A549 (cell line): ENCODE results near the gene TRIP13. TPM values are rescaled to one million over a fixed set of nuclear protein-coding genes. Genes with fewer than 3 reads are reported as not detected.
A peak's percentile ranks its signal among the peaks of the same experiment; 100 is the strongest.

Experiments
- ATAC-seq, 2 experiments: fragments of 200-7000 bp in 1 of 2; fragments of >200 bp in 1 of 2; cut with Nextera tagmentation in 1 of 2; cut with Tn5 transposase in 1 of 2; 3 replicates each; pipeline versions ENCODE4 v1.8.0 to v1.9.1; 2018 to 2020; ENCODE audit warnings: mild to moderate bottlenecking in 1 of 2, moderate library complexity in 1 of 2
- CTCF ChIA-PET: fragments of 300-600 bp; sonication (Branson Sonifier 250); formaldehyde crosslinking; extraction: SDS; loops from one replicate; lab custom pipeline; 2021; ENCODE audit warnings: antibody characterized with exemption, inconsistent platforms; lab: Yijun Ruan, JAX
- POLR2A ChIA-PET: fragments of 350-600 bp; formaldehyde crosslinking; extraction: SDS; loops from one replicate; lab custom pipeline; 2021; ENCODE audit warnings: antibody characterized with exemption, inconsistent platforms; lab: Yijun Ruan, JAX
- DNase-seq, 2 experiments: peaks; one replicate each; pipeline versions ENCODE4 v3.0.0 to v3.0.0-alpha.2; 2011 to 2016; ENCODE audit warnings: low read depth in 1 of 2, low spot score in 1 of 2
- FAIRE-seq: peaks from 2 replicates; lab custom pipeline; 2011; peaks lifted over from hg19 to GRCh38; lab: Jason Lieb, UNC
- H3K27ac ChIP-seq, 2 experiments: fragments of >200 bp; sonication (Bioruptor Twin); formaldehyde crosslinking; 3 replicates each; pipeline ENCODE4 v1.5.1; 2016 to 2017
- H3K4me1 ChIP-seq: fragments of >200 bp; sonication (Bioruptor Twin); formaldehyde crosslinking; 3 replicates; pipeline ENCODE4 v1.6.1; 2016
- H3K4me2 ChIP-seq: fragments of >200 bp; sonication (Bioruptor Twin); formaldehyde crosslinking; 3 replicates; pipeline ENCODE4 v1.6.1; 2016
- H3K4me3 ChIP-seq: fragments of >200 bp; sonication (Bioruptor Twin); formaldehyde crosslinking; 3 replicates; pipeline ENCODE4 v1.5.1; 2016
- H3K9me3 ChIP-seq: fragments of >200 bp; sonication (Bioruptor Twin); formaldehyde crosslinking; 3 replicates; pipeline ENCODE4 v1.6.1; 2016
- ATOH8 ChIP-seq: fragments of 250-450 bp; sonication (Bioruptor Pico); IDR thresholded peaks from 2 replicates; pipeline ENCODE4 v1.5.0; 2020; ENCODE audit warnings: low read depth, mild to moderate bottlenecking, moderate library complexity
- BHLHE40 ChIP-seq: IDR thresholded peaks from 2 replicates; pipeline ENCODE4 v1.6.1; 2012; ENCODE audit warnings: low read depth, low read length, inconsistent platforms
- CBX8 ChIP-seq: fragments of 200-600 bp; sonication (generic); IDR thresholded peaks from 2 replicates; pipeline ENCODE4 v1.6.1; 2016
- CEBPB ChIP-seq, 2 experiments: fragments of >200 bp in 1 of 2; sonication (Bioruptor Twin) in 1 of 2; formaldehyde crosslinking in 1 of 2; IDR thresholded peaks; 2 replicates each; pipeline ENCODE4 v1.6.1; 2012 to 2016
- CHD2 ChIP-seq: fragments of 150-350 bp; IDR thresholded peaks from 2 replicates; pipeline ENCODE4 v1.6.1; 2014; ENCODE audit warnings: low read length; ENCODE audit not compliant: partially characterized antibody
- E2F6 ChIP-seq: IDR thresholded peaks from 2 replicates; pipeline ENCODE4 v1.6.1; 2012; ENCODE audit warnings: low read depth, borderline replicate concordance
- EHF ChIP-seq: fragments of 250-450 bp; sonication (Bioruptor Pico); IDR thresholded peaks from 2 replicates; pipeline ENCODE4 v1.5.0; 2020; ENCODE audit warnings: mild to moderate bottlenecking
- EHMT2 ChIP-seq: fragments of 200-600 bp; sonication (generic); IDR thresholded peaks from 2 replicates; pipeline ENCODE4 v1.6.1; 2016; ENCODE audit warnings: antibody characterized with exemption, low read depth, mild to moderate bottlenecking, moderate library complexity
- ELK1 ChIP-seq: fragments of 150-350 bp; IDR thresholded peaks from 2 replicates; pipeline ENCODE4 v1.6.1; 2014; ENCODE audit warnings: low read depth, mild to moderate bottlenecking, low read length
- FOSB ChIP-seq: fragments of 250-450 bp; sonication (Bioruptor Pico); IDR thresholded peaks from 2 replicates; pipeline ENCODE4 v1.5.0; 2020; ENCODE audit warnings: mild to moderate bottlenecking, moderate library complexity
- FOSL2 ChIP-seq, 2 experiments: fragments of 450-650 bp in 1 of 2; fragments of >200 bp in 1 of 2; sonication (Bioruptor Twin) in 1 of 2; formaldehyde crosslinking; IDR thresholded peaks; 2 replicates each; pipeline versions ENCODE4 v1.5.0 to v1.6.1; 2016 to 2020; ENCODE audit warnings: mild to moderate bottlenecking in 1 of 2, moderate library complexity in 1 of 2
- FOXS1 ChIP-seq: fragments of 250-450 bp; sonication (Bioruptor Pico); IDR thresholded peaks from 2 replicates; pipeline ENCODE4 v1.5.0; 2020; ENCODE audit warnings: mild to moderate bottlenecking, moderate library complexity
- HMGXB4 ChIP-seq: fragments of 250-450 bp; sonication (Bioruptor Pico); IDR thresholded peaks from 2 replicates; pipeline ENCODE4 v1.5.0; 2021; ENCODE audit warnings: mild to moderate bottlenecking, moderate library complexity, borderline replicate concordance
- HOXA7 ChIP-seq: fragments of 250-450 bp; sonication (Bioruptor Pico); IDR thresholded peaks from 2 replicates; pipeline ENCODE4 v1.5.0; 2020; ENCODE audit warnings: mild to moderate bottlenecking, moderate library complexity
- HOXB5 ChIP-seq: fragments of 250-450 bp; sonication (Bioruptor Pico); IDR thresholded peaks from 2 replicates; pipeline ENCODE4 v1.5.0; 2020; ENCODE audit warnings: mild to moderate bottlenecking, moderate library complexity
- JUN ChIP-seq, 2 experiments: fragments of >200 bp; sonication (Bioruptor Twin); formaldehyde crosslinking; IDR thresholded peaks; 2 replicates in 1 of 2; 3 replicates in 1 of 2; pipeline ENCODE4 v1.6.1; 2016 to 2017
- KDM1A ChIP-seq: fragments of 200-600 bp; sonication (generic); IDR thresholded peaks from 2 replicates; pipeline ENCODE4 v1.6.1; 2016; ENCODE audit warnings: low read depth, mild to moderate bottlenecking
- MAFK ChIP-seq: fragments of 450-650 bp; IDR thresholded peaks from 2 replicates; pipeline ENCODE4 v1.6.1; 2014; ENCODE audit not compliant: partially characterized antibody
- NPAS2 ChIP-seq: fragments of 250-450 bp; sonication (Bioruptor Pico); IDR thresholded peaks from 2 replicates; pipeline ENCODE4 v1.8.0; 2022; ENCODE audit warnings: mild to moderate bottlenecking, moderate library complexity, borderline replicate concordance
- NR3C1 ChIP-seq: fragments of >200 bp; sonication (Bioruptor Twin); formaldehyde crosslinking; IDR thresholded peaks from 3 replicates; pipeline ENCODE4 v1.6.1; 2017
- PBX3 ChIP-seq: IDR thresholded peaks from 2 replicates; pipeline ENCODE4 v1.6.1; 2012
- POLR2AphosphoS2 ChIP-seq: conservative IDR thresholded peaks from 2 replicates; pipeline ENCODE4 v1.6.1; 2012; ENCODE audit warnings: low read length, improper control_type of control experiment, inconsistent platforms
- RARB ChIP-seq: fragments of 250-450 bp; sonication (Bioruptor Pico); IDR thresholded peaks from 2 replicates; pipeline ENCODE4 v1.8.0; 2021; ENCODE audit warnings: mild to moderate bottlenecking, moderate library complexity
- RFX5 ChIP-seq: fragments of 450-650 bp; IDR thresholded peaks from 2 replicates; pipeline ENCODE4 v1.7.1; 2014; ENCODE audit warnings: antibody characterized with exemption, mild to moderate bottlenecking, moderate library complexity
- SMC3 ChIP-seq: fragments of >200 bp; sonication (Bioruptor Twin); formaldehyde crosslinking; IDR thresholded peaks from 3 replicates; pipeline ENCODE4 v1.6.1; 2018; ENCODE audit warnings: inconsistent platforms
- TFCP2L1 ChIP-seq: fragments of 250-450 bp; sonication (Bioruptor Pico); IDR thresholded peaks from 2 replicates; pipeline ENCODE4 v1.5.0; 2021; ENCODE audit warnings: mild to moderate bottlenecking
- TP53 ChIP-seq: fragments of 250-450 bp; sonication (Bioruptor Pico); IDR thresholded peaks from 2 replicates; pipeline ENCODE4 v1.5.0; 2021; ENCODE audit warnings: mild to moderate bottlenecking, moderate library complexity
- ZFP36 ChIP-seq: fragments of 450-650 bp; IDR thresholded peaks from 2 replicates; pipeline ENCODE4 v1.6.1; 2014; ENCODE audit warnings: borderline replicate concordance; ENCODE audit not compliant: partially characterized antibody
- WGBS: methylation state at CpG from one replicate; pipeline ENCODE4 v1.1.6; 2017; ENCODE audit errors: missing lambda C conversion rate; 5-methylcytosine and 5-hydroxymethylcytosine counted together
- polyA plus RNA-seq, 4 experiments: library from polyadenylated mRNA; depleted of rRNA in 3 of 4; stranded (reverse); fragments of >200 nt; fragmentation: RNase III in 1 of 4; extraction: RNeasy Plus Mini Kit Qiagen cat#74134 plus additional on column Dnase treatment in 1 of 4; gene quantifications; 2 replicates in 3 of 4; 3 replicates in 1 of 4; pipeline ENCODE4 v1.2.3, GENCODE V29; 2011 to 2017

Gene TRIP13
- polyA plus RNA-seq, 2 of the 4 experiments (the other 2 are of a cell fraction): 54.0 to 62.4 TPM

GRCh38 chr5:911601-912000 is 18.9 kb downstream of the TRIP13 start:
- peak overlapping the region; percentile 44; the same call in 1 of the 3 replicates for H3K4me2 ChIP-seq
- no peak overlapping the region for H3K4me3 ChIP-seq
- TF ChIP-seq RARB (no peak), ELK1 (no peak), HMGXB4 (CRISPR knock-in tag) (no peak), NPAS2 (CRISPR knock-in tag) (no peak), RFX5 (no peak), KDM1A (no peak), POLR2AphosphoS2 (no peak), BHLHE40 (no peak), JUN (IDR thresholded peaks at IDR 0.05) (no peak), FOSL2 (IDR thresholded peaks at IDR 0.05) (no peak), FOSL2 (CRISPR knock-in tag; IDR thresholded peaks at IDR 0.05) (no peak), TFCP2L1 (CRISPR knock-in tag) (no peak), FOSB (no peak), E2F6 (no peak), CBX8 (no peak), SMC3 (no peak), TP53 (CRISPR knock-in tag) (0 out of 2 replicates have a peak, but pooled peaks have one; percentile 37), ATOH8 (CRISPR knock-in tag) (peak; percentile 54; the same call in 1 of the 2 replicates), CHD2 (no peak)
- no peak for FAIRE-seq
- CTCF ChIA-PET: interaction anchor here (0.9 to 3.6 kb wide), 3 partner anchors 9 to 256 kb away, joined by 3 to 17 read pairs (median 4); no protein-coding TSS in a partner anchor
- DNase-seq: peak in 1 of 2 experiments; percentile 51
- no peak; a peak in 1 of 6 replicates for ATAC-seq
- 80% methylated on average over 11 of the region's 11 CpGs for WGBS
- peaks cover 24% of the 10 kb centered on the region for H3K4me1 ChIP-seq
- POLR2A ChIA-PET: no interaction called here
- no peaks in the 10 kb centered on the region for H3K9me3 ChIP-seq
- H3K27ac ChIP-seq: peak overlapping the region; percentile 60 to 83

- FAIRE-seq: peak; percentile 81
- ChIA-PET POLR2A (no interaction called here), CTCF (interaction anchor here (0.9 to 3.6 kb wide), 12 partner anchors 10 to 261 kb away, joined by 3 to 33 read pairs (median 4); no protein-coding TSS in a partner anchor)
- Histone ChIP-seq H3K27ac (peak overlapping the region; percentile 60 to 83), H3K4me2 (peak overlapping the region; percentile 44), H3K4me3 (0 out of 3 replicates have a peak overlapping the region, but pooled peaks have one; percentile 2), H3K4me1 (peaks cover 24% of the 10 kb centered on the region), H3K9me3 (no peaks in the 10 kb centered on the region)
- peak; percentile 95 to 96 for ATAC-seq
- peak; percentile 96 to 98 for DNase-seq
- 12% methylated on average over 31 of the region's 44 CpGs for WGBS
- no peak for TF ChIP-seq EHMT2
- TF ChIP-seq TFCP2L1 (CRISPR knock-in tag): peak; percentile 91; the same call in 1 of the 2 replicates
- no peak for TF ChIP-seq NR3C1
- no peak; the same call in 1 of the 2 replicates for TF ChIP-seq PBX3
- no peak for TF ChIP-seq CBX8
- TF ChIP-seq MAFK: peak; percentile 50
- peak; percentile 83 for TF ChIP-seq ATOH8 (CRISPR knock-in tag)
- TF ChIP-seq RARB: peak; percentile 84
- no peak for TF ChIP-seq POLR2AphosphoS2
- peak; percentile 96; the same call in 1 of the 2 replicates for TF ChIP-seq TP53 (CRISPR knock-in tag)
- TF ChIP-seq ZFP36: no peak
- TF ChIP-seq E2F6: peak; percentile 28; the same call in 1 of the 2 replicates
- peak; percentile 90 for TF ChIP-seq FOXS1
- peak in 1 of 2 experiments; percentile 81; a peak in 4 of 5 replicates for TF ChIP-seq JUN (IDR thresholded peaks at IDR 0.05)
- peak; percentile 96 for TF ChIP-seq HOXA7
- peak; percentile 95 for TF ChIP-seq HOXB5 (CRISPR knock-in tag)
- TF ChIP-seq EHF: peak; percentile 91
- no peak; a peak in 1 of 4 replicates for TF ChIP-seq CEBPB (IDR thresholded peaks at IDR 0.05)
Measured at GRCh38 chr5:912280-913091, 19.8 kb downstream of the TRIP13 start.
